OCI-LY3 (cell line): Measurements from ENCODE around the gene CCNI.

Source experiments
- H2AFZ ChIP-seq: fragments of 200-600, 300-600 bp; shearing (Covaris generic); 2 replicates; pipeline ENCODE4 v1.6.0; 2014; ENCODE audit warnings: antibody characterized with exemption, low read depth, low read length
- H3K27ac ChIP-seq: fragments of 200-600, 300-600 bp; sonication (generic); 2 replicates; pipeline ENCODE4 v1.5.1; 2014; ENCODE audit warnings: mild to moderate bottlenecking, low read length, moderate library complexity, mixed read lengths
- H3K27me3 ChIP-seq: fragments of 200-600, 300-600 bp; sonication (generic); 2 replicates; pipeline ENCODE4 v1.6.1; 2014; ENCODE audit warnings: low read depth, low read length, mixed read lengths
- H3K36me3 ChIP-seq: fragments of 200-600, 300-600 bp; sonication (generic); replicated peaks from 2 replicates; pipeline ENCODE3; 2014; ENCODE audit warnings: low read depth, low read length, mixed read lengths
- H3K4me1 ChIP-seq: fragments of 300-600, 200-600 bp; sonication (generic); 2 replicates; pipeline ENCODE4 v1.6.1; 2014; ENCODE audit warnings: low read length, mixed read lengths
- H3K4me2 ChIP-seq: fragments of 200-600, 300-600 bp; sonication (generic); 2 replicates; pipeline ENCODE4 v1.6.1; 2014; ENCODE audit warnings: low read length, mixed read lengths
- H3K4me3 ChIP-seq: fragments of 300-600, 200-600 bp; sonication (generic); 2 replicates; pipeline ENCODE4 v1.5.1; 2014; ENCODE audit warnings: antibody characterized with exemption, mild to moderate bottlenecking, low read length, moderate library complexity
- H3K79me2 ChIP-seq: fragments of 300-600, 200-600 bp; shearing (Covaris generic); 2 replicates; pipeline ENCODE4 v1.6.1; 2014; ENCODE audit warnings: mild to moderate bottlenecking, low read length, mixed read lengths
- H3K9ac ChIP-seq: fragments of 300-600, 200-600 bp; shearing (Covaris generic); 2 replicates; pipeline ENCODE4 v1.6.0; 2014; ENCODE audit warnings: mild to moderate bottlenecking, low read length, moderate library complexity
- H3K9me3 ChIP-seq: fragments of 200-600, 300-600 bp; shearing (Covaris generic); 2 replicates; pipeline ENCODE4 v1.6.1; 2014; ENCODE audit warnings: low read length, mixed read lengths; ENCODE audit not compliant: insufficient read depth
- H4K20me1 ChIP-seq: fragments of 200-600, 300-600 bp; sonication (generic); 2 replicates; pipeline ENCODE4 v1.6.1; 2016; ENCODE audit warnings: low read length, mixed read lengths; ENCODE audit not compliant: insufficient read depth
- EZH2phosphoT487 ChIP-seq: fragments of 200-600 bp; shearing (Covaris generic); IDR thresholded peaks from 2 replicates; pipeline ENCODE4 v1.6.1; 2018; ENCODE audit warnings: antibody characterized with exemption, mixed run types, low read depth
- TF ChIP-seq, protein P1 (sequence below): fragments of 200-600, 300-600 bp; sonication (generic); IDR thresholded peaks from 2 replicates; pipeline ENCODE4 v1.5.1; 2014; ENCODE audit warnings: antibody characterized with exemption, low read length, low read depth

The CCNI gene

DNA sequence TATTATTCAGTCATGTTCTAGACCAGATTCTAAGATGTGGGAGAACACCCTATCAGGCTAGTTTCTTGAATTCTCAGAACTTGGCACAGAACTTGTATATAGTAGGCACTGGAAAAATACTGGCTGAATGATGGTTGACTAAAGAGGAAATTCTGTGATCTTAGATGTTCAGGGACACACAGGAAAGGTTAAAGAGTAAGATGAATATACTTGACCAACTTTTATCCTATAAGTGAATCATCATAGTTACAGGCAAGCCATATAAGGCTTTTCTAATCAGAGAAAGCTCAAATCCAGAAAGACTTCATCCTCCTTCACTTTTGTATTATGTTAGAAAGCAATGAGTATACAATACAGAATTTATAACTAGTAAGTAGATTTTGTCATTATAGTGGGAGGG is 72.4 kb downstream of the CCNI start:
- Histone ChIP-seq H3K9me3 (no peaks in the 10 kb centered on the region), H3K4me1 (peaks cover 18% of the 10 kb centered on the region), H3K36me3 (peaks cover 29% of the 10 kb centered on the region), H4K20me1 (peaks cover 5% of the 10 kb centered on the region; the same call in 1 of the 2 replicates), H3K27me3 (no peaks in the 10 kb centered on the region), H3K4me3 (no peak overlapping the region), H2AFZ (no peak overlapping the region), H3K9ac (no peak overlapping the region), H3K79me2 (no peaks in the 10 kb centered on the region), H3K4me2 (no peak overlapping the region), H3K27ac (no peak overlapping the region)
- no peak for TF ChIP-seq EZH2phosphoT487
- TF ChIP-seq, protein P1, sequence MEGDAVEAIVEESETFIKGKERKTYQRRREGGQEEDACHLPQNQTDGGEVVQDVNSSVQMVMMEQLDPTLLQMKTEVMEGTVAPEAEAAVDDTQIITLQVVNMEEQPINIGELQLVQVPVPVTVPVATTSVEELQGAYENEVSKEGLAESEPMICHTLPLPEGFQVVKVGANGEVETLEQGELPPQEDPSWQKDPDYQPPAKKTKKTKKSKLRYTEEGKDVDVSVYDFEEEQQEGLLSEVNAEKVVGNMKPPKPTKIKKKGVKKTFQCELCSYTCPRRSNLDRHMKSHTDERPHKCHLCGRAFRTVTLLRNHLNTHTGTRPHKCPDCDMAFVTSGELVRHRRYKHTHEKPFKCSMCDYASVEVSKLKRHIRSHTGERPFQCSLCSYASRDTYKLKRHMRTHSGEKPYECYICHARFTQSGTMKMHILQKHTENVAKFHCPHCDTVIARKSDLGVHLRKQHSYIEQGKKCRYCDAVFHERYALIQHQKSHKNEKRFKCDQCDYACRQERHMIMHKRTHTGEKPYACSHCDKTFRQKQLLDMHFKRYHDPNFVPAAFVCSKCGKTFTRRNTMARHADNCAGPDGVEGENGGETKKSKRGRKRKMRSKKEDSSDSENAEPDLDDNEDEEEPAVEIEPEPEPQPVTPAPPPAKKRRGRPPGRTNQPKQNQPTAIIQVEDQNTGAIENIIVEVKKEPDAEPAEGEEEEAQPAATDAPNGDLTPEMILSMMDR: no peak

DNA sequence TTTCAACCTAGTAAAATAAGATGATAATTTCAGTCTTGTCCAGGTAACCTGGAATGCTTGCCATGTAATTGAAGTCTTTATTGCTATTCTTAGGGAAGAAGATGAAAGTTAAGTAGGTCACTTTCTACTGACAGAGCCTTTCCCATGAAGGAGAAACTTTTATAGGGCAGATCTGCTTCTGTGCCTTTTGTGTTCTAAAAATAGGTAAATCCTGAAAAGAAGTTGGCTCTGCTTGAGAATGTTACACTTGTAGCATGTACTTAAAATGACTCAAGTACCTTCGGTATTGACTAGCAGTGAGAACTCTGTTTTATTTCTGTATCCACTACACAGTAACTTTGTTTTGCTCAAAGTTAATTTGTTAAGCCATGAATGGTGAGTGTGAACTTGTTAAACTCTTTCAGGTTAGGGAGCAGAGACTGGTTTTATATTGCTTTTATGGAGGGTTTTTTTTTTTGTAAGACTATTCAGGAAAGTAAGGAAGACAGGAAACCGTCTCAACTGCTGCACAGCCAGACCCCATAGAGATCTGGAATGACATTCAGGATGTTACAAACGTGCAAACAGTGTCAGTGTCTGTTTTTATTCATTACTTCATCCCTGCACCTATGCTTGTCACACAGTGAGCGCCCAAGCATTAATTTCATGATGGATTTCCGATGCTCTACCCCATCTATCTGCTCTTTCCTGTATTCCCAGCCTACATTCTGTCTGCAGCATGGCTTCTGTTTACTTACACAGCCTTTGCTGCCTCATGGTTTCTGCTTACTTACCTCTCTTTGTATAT is 73.3 kb downstream of the CCNI start:
- Histone ChIP-seq H3K9ac (no peak overlapping the region), H3K36me3 (peaks cover 26% of the 10 kb centered on the region), H4K20me1 (peaks cover under 1% of the 10 kb centered on the region; the same call in 1 of the 2 replicates), H3K79me2 (no peaks in the 10 kb centered on the region), H3K9me3 (no peaks in the 10 kb centered on the region), H2AFZ (no peak overlapping the region), H3K27me3 (no peaks in the 10 kb centered on the region), H3K4me2 (no peak overlapping the region), H3K4me1 (peaks cover 9% of the 10 kb centered on the region), H3K27ac (no peak overlapping the region), H3K4me3 (no peak overlapping the region)
- TF ChIP-seq, protein P1: no peak
- TF ChIP-seq EZH2phosphoT487: no peak

DNA sequence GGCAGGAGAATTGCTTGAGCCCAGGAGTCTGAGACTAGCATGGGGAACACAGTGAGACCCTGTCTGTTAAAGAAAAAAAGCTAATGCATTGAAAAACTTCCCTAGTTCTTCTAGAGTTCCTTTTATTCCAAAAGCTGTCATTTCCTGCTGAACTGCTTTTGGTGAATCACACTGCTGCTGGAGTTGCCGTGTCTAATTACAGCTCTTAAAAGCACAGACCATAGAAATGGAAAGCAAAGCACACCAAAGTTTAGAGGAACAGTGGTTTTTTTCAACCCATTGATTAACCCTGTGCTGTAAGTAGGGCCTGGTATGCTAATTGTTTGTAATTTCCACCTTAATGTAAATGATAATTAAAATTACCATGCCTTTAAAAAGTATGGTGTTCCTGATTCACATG is 73.9 kb downstream of the CCNI start:
- Histone ChIP-seq H3K36me3 (peaks cover 31% of the 10 kb centered on the region), H3K4me1 (peaks cover 3% of the 10 kb centered on the region), H3K27ac (no peak overlapping the region), H4K20me1 (no peaks in the 10 kb centered on the region), H3K79me2 (no peaks in the 10 kb centered on the region), H3K9me3 (no peaks in the 10 kb centered on the region), H3K4me2 (no peak overlapping the region), H3K4me3 (no peak overlapping the region), H3K27me3 (no peaks in the 10 kb centered on the region), H2AFZ (no peak overlapping the region), H3K9ac (no peak overlapping the region)
- TF ChIP-seq, protein P1: no peak
- TF ChIP-seq EZH2phosphoT487: no peak

DNA sequence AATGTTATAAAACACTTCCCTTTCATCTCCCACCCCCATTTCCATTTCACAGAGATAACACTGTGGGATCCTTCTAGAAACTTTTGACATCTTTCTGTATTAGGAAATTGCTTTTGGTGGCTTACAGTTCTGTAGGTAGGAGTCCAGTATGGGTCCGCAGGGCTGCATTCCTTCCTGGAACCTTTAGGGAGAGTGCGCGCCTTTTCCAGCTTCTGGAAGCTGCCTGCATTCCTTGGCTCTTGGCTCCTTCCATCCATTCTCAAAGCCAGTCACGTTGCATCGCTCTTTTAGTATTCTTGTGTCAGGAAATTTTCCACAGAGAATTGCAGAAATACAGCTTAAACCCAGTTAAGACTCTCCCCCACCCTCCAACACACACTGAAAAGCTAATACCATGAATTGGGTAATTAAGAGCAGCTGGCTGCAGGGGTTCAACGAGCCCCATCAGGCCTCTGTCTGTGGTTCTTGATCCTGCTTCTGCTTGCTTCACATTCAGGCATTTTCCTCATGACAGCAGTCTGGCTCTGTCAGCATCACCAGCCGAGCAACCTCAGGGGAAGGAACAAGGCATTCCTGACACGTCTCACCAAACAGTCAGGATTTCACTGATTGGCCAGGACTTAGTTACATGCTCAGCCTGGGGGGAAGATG is 77.4 kb downstream of the CCNI start:
- peaks cover 24% of the 10 kb centered on the region for H3K36me3 ChIP-seq
- 0 out of 2 replicates have a peak, but pooled peaks cover 9% of the 10 kb centered on the region for H4K20me1 ChIP-seq
- H3K4me1 ChIP-seq: peaks cover 12% of the 10 kb centered on the region
- H3K27me3 ChIP-seq: no peaks in the 10 kb centered on the region
- 0 out of 2 replicates have a peak, but pooled peaks cover under 1% of the 10 kb centered on the region for H3K79me2 ChIP-seq
- TF ChIP-seq, protein P1: no peak
- TF ChIP-seq EZH2phosphoT487: no peak
- H2AFZ ChIP-seq: no peak overlapping the region
- H3K9me3 ChIP-seq: no peaks in the 10 kb centered on the region
- no peak overlapping the region for H3K4me3 ChIP-seq
- H3K9ac ChIP-seq: no peak overlapping the region
- H3K27ac ChIP-seq: no peak overlapping the region
- no peak overlapping the region for H3K4me2 ChIP-seq
